LHCN-M2 (cell line): ENCODE data around the gene PLG. TPM values are rescaled to one million over a fixed set of nuclear protein-coding genes. Genes with fewer than 3 reads are reported as not detected.

Experiments used
- total RNA-seq: library from RNA; depleted of rRNA; stranded (reverse); fragments of >200 nt; gene quantifications from 2 replicates; pipeline ENCODE4 v1.2.3, GENCODE V29; 2014; rRNA removed

The PLG gene
- total RNA-seq, 1 experiment from 2014 or later = not detected

Other genes with a start within 250 kb of the PLG start
- gene LPA, start 38.0 kb upstream of the PLG start, total RNA-seq = not detected in 2 replicates